HG03432 (cell line): ENCODE data around the gene B3GALT5.
"Not testable (repeated sequence)": the region's sequence is repeated elsewhere in the genome, so short reads cannot be mapped to it uniquely, and the experiment has no call there.

Experiments
- ATAC-seq: cut with Tn5 transposase; IDR thresholded peaks from one replicate; pipeline ENCODE4 v1.9.1; 2021; ENCODE audit warnings: mild to moderate bottlenecking, moderate library complexity; ENCODE audit not compliant: unreplicated experiment

Gene B3GALT5

GRCh38 chr21:39612233-39613040 lies at the start of gene B3GALT5:
Gene B3GALT5, plus strand, starts transcription at chr21:39612940. Its CDS starts 47,620 bp downstream, at chr21:39660560.
- ATAC-seq: no peak

- ATAC-seq: no peak
Observed at GRCh38 chr21:39564200-39564599, 48.5 kb upstream of the B3GALT5 start.

GRCh38 chr21:39567180-39567972 lies 45.4 kb upstream of the B3GALT5 start:
- ATAC-seq: no peak

- ATAC-seq: no peak
Observed at GRCh38 chr21:39568361-39568760, 44.4 kb upstream of the B3GALT5 start.

- no peak for ATAC-seq
Observed at GRCh38 chr21:39575775-39576174, 37.0 kb upstream of the B3GALT5 start.

GRCh38 chr21:39576518-39577128 lies 36.1 kb upstream of the B3GALT5 start:
- no peak for ATAC-seq

- ATAC-seq: no peak
Observed at GRCh38 chr21:39579734-39580332, 32.9 kb upstream of the B3GALT5 start.

GRCh38 chr21:39580744-39581143 lies 32.0 kb upstream of the B3GALT5 start:
- no peak for ATAC-seq

- ATAC-seq: no peak
Observed at GRCh38 chr21:39581414-39581813, 31.3 kb upstream of the B3GALT5 start.

GRCh38 chr21:39582749-39583148 lies 30.0 kb upstream of the B3GALT5 start:
- no peak for ATAC-seq

GRCh38 chr21:39583586-39583985 lies 29.2 kb upstream of the B3GALT5 start:
- ATAC-seq: not testable (repeated sequence)

GRCh38 chr21:39587376-39587775 lies 25.4 kb upstream of the B3GALT5 start:
- ATAC-seq: no peak

GRCh38 chr21:39588884-39589283 lies 23.9 kb upstream of the B3GALT5 start:
- no peak for ATAC-seq

- no peak for ATAC-seq
Observed at GRCh38 chr21:39593522-39593921, 19.2 kb upstream of the B3GALT5 start.

- ATAC-seq: no peak
Observed at GRCh38 chr21:39595465-39595864, 17.3 kb upstream of the B3GALT5 start.

GRCh38 chr21:39597595-39597994 lies 15.1 kb upstream of the B3GALT5 start:
- no peak for ATAC-seq

- no peak for ATAC-seq
Observed at GRCh38 chr21:39599191-39599970, 13.4 kb upstream of the B3GALT5 start.

- no peak for ATAC-seq
Observed at GRCh38 chr21:39601187-39601928, 11.4 kb upstream of the B3GALT5 start.

GRCh38 chr21:39602076-39602689 lies 10.6 kb upstream of the B3GALT5 start:
- no peak for ATAC-seq
